Mesothelial cell of epicardium (in vitro differentiated cells): Measurements from ENCODE around the gene USP6NL. TPM values are rescaled to one million over a fixed set of nuclear protein-coding genes. Genes with fewer than 3 reads are reported as not detected.
"Not testable (repeated sequence)": the region's sequence is repeated elsewhere in the genome, so short reads cannot be mapped to it uniquely, and the experiment has no call there.

ENCODE experiments used
- DNase-seq, 2 experiments: peaks; one replicate each; pipeline ENCODE4 v3.0.0; 2021; ENCODE audit warnings: low spot score in 2 of 2; ENCODE audit not compliant: unreplicated experiment in 2 of 2
- H3K27ac Mint-ChIP-seq: 2 replicates; pipeline ENCODE4 v1.8.0; 2021; ENCODE audit warnings: mixed read lengths
- H3K27me3 Mint-ChIP-seq: 2 replicates; pipeline ENCODE4 v1.8.0; 2021; ENCODE audit warnings: low read depth, mixed read lengths
- H3K36me3 Mint-ChIP-seq: 2 replicates; pipeline ENCODE4 v1.8.0; 2021; ENCODE audit warnings: mixed read lengths
- H3K4me1 Mint-ChIP-seq: 2 replicates; pipeline ENCODE4 v1.8.0; 2021; ENCODE audit warnings: mixed read lengths
- H3K4me3 Mint-ChIP-seq: 2 replicates; pipeline ENCODE4 v1.8.0; 2021; ENCODE audit warnings: mild to moderate bottlenecking, moderate library complexity, mixed read lengths
- H3K9me3 Mint-ChIP-seq: 2 replicates; pipeline ENCODE4 v1.8.0; 2021; ENCODE audit warnings: mixed read lengths
- total RNA-seq: library from RNA; stranded (reverse); gene quantifications from 3 replicates; pipeline ENCODE4 v1.2.1, GENCODE V29; 2021
- TF ChIP-seq, protein P1 (sequence below): fragments of 200-600 bp; sonication (generic); IDR thresholded peaks from one replicate; pipeline ENCODE4 v1.5.0; 2021; ENCODE audit warnings: antibody characterized with exemption; ENCODE audit not compliant: unreplicated experiment

The USP6NL gene
- total RNA-seq, 1 donor from 2014 or later = 35.8 TPM

DNA sequence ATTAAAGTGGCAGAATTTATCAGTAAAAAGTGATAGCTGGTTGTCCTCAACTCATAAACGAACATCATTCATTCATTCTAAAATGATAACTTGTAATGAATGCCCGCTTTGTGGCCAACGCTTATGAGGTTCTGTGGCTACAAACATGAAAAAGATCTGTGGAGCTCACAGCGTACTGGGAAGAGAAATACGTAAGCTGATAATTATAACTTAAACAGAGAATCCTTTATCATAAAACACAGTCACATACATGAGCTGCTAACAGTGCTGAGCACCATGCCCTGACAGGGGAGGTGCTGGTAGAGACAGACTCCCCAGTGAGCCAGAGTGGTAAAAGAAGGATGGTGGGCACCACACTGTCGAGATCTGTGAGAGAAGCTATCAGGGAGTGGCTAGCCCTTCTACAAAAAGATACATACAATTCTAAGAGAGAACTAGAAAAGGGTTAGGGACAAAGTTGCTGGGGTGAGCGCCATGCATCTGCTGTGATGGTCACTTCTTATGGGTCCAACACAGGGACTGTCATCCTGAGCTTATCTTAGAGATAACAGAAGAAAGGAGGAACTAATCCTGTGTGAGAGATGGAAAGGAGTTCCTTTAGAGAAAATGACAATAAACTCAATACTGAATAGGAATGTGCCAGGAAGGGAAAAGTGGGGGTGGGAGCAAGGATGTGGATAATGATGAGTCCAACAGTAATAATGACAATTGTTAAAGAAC, 106.7 kb downstream of the USP6NL start:
- Mint-ChIP-seq H3K27me3 (no peaks in the 10 kb centered on the region), H3K4me3 (no peak overlapping the region), H3K4me1 (no peaks in the 10 kb centered on the region), H3K36me3 (peaks cover 20% of the 10 kb centered on the region), H3K27ac (no peak overlapping the region), H3K9me3 (no peaks in the 10 kb centered on the region)
- TF ChIP-seq, protein P1, sequence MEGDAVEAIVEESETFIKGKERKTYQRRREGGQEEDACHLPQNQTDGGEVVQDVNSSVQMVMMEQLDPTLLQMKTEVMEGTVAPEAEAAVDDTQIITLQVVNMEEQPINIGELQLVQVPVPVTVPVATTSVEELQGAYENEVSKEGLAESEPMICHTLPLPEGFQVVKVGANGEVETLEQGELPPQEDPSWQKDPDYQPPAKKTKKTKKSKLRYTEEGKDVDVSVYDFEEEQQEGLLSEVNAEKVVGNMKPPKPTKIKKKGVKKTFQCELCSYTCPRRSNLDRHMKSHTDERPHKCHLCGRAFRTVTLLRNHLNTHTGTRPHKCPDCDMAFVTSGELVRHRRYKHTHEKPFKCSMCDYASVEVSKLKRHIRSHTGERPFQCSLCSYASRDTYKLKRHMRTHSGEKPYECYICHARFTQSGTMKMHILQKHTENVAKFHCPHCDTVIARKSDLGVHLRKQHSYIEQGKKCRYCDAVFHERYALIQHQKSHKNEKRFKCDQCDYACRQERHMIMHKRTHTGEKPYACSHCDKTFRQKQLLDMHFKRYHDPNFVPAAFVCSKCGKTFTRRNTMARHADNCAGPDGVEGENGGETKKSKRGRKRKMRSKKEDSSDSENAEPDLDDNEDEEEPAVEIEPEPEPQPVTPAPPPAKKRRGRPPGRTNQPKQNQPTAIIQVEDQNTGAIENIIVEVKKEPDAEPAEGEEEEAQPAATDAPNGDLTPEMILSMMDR = no peak
- DNase-seq = no peak

DNA sequence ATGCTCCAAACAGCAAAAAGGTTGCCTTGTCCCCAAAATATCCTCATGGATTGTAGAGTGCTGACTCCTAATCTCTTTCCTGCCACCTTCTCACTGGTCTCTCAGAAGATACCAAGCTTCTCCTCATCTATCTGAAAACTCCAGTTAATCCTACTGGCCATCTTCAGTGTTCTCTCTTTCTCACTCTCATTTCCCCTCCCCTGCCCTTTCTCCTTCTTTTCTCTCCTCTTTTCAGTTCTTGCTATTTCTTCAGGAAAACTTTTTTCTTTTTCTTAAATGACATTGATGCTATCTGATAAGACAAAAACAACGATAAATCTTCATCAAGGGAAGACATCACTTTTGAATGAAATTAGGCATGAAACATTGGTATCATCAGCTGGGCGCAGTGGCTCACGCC, 109.8 kb downstream of the USP6NL start:
- H3K4me3 Mint-ChIP-seq = no peak overlapping the region
- H3K27me3 Mint-ChIP-seq = no peaks in the 10 kb centered on the region
- TF ChIP-seq, protein P1 = no peak
- peaks cover 10% of the 10 kb centered on the region for H3K36me3 Mint-ChIP-seq
- H3K4me1 Mint-ChIP-seq = peaks cover 2% of the 10 kb centered on the region
- H3K27ac Mint-ChIP-seq = no peak overlapping the region
- no peak for DNase-seq
- H3K9me3 Mint-ChIP-seq = no peaks in the 10 kb centered on the region

DNA sequence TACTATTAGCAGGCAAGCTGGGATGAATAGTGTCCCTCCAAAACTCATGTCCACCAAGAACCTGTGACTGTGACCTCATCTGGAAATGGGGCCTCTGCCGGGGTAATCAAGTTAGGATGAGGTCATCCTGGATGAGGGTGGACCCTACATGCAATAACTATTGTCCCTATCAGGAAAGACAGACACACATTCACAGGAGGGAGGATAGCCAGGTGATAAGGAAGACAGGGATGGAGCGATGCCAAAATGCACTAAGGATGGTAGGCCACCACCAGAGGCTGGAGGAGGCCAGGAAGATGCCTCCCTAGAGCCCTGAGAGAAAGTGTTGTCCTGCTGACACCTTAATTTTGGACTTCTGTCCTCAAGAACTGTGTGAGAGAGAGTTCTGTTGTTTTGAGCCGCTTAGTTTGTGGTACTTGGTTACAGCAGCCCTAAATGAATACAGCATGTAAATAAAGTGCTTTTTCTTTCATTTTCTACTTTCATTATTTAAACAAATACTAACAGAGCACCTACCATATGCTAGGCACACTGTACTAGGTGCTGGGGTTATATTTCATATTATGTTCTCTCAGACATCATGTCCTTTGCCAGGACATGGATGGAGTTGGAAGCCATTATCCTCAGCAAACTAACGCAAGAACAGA, 111.9 kb downstream of the USP6NL start:
- Mint-ChIP-seq H3K4me1 (peaks cover 2% of the 10 kb centered on the region), H3K27me3 (no peaks in the 10 kb centered on the region), H3K27ac (no peak overlapping the region), H3K4me3 (no peak overlapping the region), H3K36me3 (peaks cover 16% of the 10 kb centered on the region), H3K9me3 (no peaks in the 10 kb centered on the region)
- TF ChIP-seq, protein P1 = no peak
- DNase-seq = no peak

DNA sequence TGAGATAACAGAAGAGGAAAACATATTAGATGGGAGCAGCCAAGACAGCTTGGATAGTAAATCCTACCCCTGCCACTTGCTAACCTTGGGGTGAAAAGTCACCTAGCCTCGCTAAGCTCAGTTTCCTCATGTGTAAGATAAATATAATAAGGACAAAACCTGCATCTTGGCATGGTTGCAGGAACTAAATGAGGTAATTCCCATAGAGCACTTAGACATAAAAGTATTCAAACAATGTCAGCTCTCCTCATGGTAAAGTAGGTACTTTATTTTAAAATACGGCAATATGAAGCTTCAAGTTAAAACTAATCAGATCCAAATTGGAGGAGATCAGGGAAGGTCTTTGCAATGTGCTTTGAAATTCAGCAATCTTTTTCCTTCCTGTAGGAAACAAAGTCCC, 113.1 kb downstream of the USP6NL start:
- TF ChIP-seq, protein P1 = no peak
- Mint-ChIP-seq H3K4me1 (peaks cover 2% of the 10 kb centered on the region), H3K36me3 (peaks cover 25% of the 10 kb centered on the region), H3K27me3 (no peaks in the 10 kb centered on the region), H3K4me3 (no peak overlapping the region), H3K27ac (no peak overlapping the region), H3K9me3 (peaks cover 7% of the 10 kb centered on the region)
- DNase-seq = no peak

DNA sequence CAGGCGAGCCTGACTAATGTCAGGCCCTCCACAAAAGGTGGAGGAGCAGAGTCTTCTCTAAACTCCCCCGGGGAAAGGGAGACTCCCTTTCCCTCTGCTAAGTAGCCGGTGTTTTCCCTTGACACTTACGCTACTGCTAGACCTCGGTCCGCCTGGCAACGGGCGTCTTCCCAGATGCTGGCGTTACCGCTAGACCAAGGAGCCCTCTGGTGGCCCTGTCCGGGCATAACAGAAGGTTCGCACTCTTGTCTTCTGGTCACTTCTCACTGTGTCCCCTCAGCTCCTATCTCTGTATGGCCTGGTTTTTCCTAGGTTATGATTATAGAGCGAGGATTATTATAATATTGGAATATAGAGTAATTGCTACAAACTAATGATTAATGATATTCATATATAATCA, 116.5 kb downstream of the USP6NL start:
- not testable (repeated sequence) for H3K4me1 Mint-ChIP-seq, H3K27ac Mint-ChIP-seq, H3K4me3 Mint-ChIP-seq, H3K9me3 Mint-ChIP-seq, H3K27me3 Mint-ChIP-seq
- peak in 1 of 2 experiments; percentile 45 for DNase-seq
- peaks cover 35% of the 10 kb centered on the region for H3K36me3 Mint-ChIP-seq

DNA sequence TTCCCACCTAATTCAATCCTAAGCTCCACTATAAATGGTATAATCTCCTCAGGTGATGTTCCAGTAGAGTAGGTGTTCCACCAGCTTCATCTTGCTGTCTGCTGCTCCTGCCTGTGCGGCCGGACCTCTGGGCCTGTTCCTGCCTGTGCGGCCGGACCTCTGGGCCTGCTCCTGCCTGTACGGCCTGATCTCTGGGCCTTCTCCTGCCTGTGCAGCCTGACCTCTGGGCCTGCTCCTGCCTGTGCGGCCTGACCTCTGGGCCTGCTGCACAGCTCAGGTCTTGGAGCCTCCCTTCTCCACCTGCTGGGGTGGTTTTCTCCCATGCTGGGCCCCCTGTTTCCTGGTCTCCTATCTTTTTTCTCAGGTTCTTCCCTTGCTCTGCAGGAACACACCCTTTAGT, 117.8 kb downstream of the USP6NL start:
- DNase-seq = no peak
- Mint-ChIP-seq H3K4me1 (peaks cover 2% of the 10 kb centered on the region), H3K36me3 (peaks cover 36% of the 10 kb centered on the region), H3K27me3 (no peaks in the 10 kb centered on the region), H3K9me3 (peaks cover 7% of the 10 kb centered on the region), H3K27ac (no peak overlapping the region), H3K4me3 (no peak overlapping the region)
- TF ChIP-seq, protein P1 = no peak
